GM19324 (cell line): ENCODE data around the gene MAST2.

Experiments used
- ATAC-seq: cut with Tn5 transposase; IDR thresholded peaks from one replicate; pipeline ENCODE4 v1.9.1; 2021; ENCODE audit warnings: mild to moderate bottlenecking, moderate library complexity; ENCODE audit not compliant: unreplicated experiment, low FRiP score

Gene MAST2

DNA sequence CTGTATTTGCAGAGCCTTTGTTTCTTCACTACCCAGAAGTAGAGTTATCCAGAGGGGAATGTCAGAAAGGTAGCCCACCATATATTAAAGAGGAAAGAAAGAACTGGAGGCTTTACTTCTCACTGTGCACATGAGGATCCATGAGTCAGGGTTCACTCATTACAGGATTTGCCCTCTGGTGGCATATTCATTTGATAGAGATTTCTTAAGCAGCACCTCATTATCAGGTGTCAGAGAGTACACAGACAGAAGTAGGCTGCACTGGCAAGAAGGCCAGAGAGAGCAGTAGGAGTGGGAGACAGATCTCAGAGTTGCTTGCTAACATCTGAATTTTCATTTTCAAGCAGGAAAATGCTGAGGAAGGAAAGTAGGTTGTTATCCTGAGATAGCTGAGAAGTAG is 205.2 kb downstream of the MAST2 start:
- ATAC-seq = no peak

GRCh38 chr1:46010611-46011010 is 207.2 kb downstream of the MAST2 start:
- ATAC-seq = no peak

GRCh38 chr1:46011121-46011695 is 207.8 kb downstream of the MAST2 start:
- ATAC-seq = no peak

DNA sequence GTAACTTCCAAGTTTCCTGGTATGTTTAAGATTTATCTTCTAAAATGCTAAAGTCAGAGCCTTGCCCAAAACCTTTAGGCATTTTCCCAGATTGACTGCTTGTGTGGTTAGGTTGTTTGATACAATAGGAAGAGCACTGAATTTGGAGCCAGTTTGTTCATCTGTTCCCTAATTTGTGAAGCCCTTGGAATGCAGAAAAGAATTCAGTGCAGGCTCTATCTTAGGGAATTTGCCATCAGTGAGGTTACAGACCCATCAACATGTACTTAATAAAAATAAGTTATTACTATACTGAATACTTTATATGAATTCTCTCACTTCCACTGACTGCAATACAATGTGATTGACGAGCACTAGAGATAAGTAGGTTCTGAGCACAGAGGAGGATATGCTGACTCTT is 208.8 kb downstream of the MAST2 start:
- ATAC-seq = no peak

DNA sequence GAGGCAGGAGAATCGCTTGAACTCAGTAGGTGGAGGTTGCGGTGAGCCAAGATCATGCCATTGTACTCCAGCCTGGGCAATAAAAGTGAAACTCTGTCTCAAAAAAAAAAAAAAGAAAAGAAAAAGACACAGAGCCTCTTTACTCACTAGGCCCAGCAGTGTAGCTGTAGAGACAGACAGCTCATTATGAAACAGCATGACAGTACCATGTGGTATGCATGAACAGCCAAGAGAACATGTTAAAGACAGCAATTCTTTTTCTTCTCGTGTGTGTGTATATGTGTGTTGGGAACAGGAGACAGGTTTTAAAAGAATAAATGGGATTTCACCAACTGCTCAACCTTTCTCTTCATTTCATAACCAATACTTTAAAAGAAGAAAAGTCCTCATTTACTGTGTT is 210.2 kb downstream of the MAST2 start:
- no peak for ATAC-seq

- no peak for ATAC-seq
Observed at GRCh38 chr1:46017876-46018503, 214.6 kb downstream of the MAST2 start.

DNA sequence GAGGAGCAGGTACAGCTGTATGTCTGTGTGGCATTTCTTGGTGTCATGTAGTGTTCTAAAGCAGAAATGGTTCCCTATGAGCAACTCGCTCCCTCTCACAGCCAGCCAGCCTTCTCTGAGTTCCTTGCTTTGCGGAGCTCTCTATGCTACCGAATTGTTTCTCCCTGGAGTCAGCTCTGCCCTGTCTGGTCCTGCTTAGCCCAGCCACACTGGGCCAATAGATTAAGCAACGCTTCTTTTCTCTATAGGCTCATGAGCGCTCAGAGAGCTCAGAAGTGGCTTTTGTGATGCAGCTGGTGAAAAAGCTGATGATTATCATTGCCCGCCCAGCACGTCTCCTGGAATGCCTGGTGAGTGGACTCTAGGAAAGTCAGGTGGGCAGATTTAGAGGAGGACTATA is 215.9 kb downstream of the MAST2 start:
- no peak for ATAC-seq

DNA sequence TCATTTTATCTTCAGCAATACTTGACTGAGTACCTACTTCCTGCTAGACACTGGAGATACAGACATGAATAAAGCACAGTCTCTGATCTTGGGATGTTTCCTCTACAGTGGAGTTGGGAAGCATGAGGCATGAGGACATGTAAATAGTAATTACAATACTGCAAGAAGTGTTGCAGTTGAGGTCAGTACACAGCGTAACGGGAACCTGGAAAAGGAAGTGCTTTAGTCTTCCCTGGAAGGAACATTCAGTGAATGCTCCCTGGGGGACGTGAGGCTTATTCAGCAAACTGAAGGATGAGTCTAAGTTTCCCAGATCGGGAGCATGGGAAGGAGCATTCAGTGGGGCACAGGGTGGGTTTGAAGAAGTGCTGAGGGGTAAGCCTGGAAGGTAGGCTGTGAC is 216.6 kb downstream of the MAST2 start:
- no peak for ATAC-seq

- no peak for ATAC-seq
Observed at GRCh38 chr1:46021046-46021996, 217.9 kb downstream of the MAST2 start.

- no peak for ATAC-seq
Observed at GRCh38 chr1:46026531-46026930, 223.1 kb downstream of the MAST2 start.

- no peak for ATAC-seq
Observed at GRCh38 chr1:46027788-46028573, 224.6 kb downstream of the MAST2 start.

DNA sequence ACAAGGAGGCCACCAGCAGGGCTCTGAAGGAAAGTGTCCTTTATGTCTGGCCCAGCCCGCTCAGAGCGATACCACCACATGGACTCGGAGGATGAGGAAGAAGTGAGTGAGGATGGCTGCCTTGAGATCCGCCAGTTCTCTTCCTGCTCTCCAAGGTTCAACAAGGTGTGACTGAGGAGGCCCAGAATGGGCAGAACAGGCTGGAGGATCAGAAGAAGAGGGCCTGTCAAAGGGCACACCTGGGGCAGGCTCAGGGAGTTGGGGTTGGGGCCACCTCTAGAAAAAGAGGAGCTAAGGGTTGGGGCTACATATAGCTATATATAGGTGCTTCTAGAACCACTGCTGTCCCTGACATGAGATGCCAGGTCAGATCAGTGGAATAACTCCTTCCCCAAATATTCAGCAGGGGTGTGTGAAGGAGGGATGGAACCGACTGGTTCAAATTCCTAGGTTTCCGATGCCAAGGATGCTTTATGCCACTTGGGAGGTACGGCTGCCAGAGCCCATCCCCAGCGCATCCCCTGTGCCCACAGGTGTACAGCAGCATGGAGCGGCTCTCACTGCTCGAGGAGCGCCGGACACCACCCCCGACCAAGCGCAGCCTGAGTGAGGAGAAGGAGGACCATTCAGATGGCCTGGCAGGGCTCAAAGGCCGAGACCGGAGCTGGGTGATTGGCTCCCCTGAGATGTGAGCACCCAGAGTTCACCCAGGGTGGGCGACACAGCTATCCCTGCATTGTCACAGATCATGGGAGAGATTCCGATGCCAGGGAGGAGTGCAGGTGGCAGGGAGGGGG is 226.9 kb downstream of the MAST2 start:
- ATAC-seq = no peak

GRCh38 chr1:46030876-46031660 is 227.7 kb downstream of the MAST2 start:
- ATAC-seq = no peak

DNA sequence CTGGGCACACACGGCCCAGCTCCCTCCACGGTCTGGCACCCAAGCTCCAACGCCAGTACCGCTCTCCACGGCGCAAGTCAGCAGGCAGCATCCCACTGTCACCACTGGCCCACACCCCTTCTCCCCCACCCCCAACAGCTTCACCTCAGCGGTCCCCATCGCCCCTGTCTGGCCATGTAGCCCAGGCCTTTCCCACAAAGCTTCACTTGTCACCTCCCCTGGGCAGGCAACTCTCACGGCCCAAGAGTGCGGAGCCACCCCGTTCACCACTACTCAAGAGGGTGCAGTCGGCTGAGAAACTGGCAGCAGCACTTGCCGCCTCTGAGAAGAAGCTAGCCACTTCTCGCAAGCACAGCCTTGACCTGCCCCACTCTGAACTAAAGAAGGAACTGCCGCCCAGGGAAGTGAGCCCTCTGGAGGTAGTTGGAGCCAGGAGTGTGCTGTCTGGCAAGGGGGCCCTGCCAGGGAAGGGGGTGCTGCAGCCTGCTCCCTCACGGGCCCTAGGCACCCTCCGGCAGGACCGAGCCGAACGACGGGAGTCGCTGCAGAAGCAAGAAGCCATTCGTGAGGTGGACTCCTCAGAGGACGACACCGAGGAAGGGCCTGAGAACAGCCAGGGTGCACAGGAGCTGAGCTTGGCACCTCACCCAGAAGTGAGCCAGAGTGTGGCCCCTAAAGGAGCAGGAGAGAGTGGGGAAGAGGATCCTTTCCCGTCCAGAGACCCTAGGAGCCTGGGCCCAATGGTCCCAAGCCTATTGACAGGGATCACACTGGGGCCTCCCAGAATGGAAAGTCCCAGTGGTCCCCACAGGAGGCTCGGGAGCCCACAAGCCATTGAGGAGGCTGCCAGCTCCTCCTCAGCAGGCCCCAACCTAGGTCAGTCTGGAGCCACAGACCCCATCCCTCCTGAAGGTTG is 231.4 kb downstream of the MAST2 start:
- ATAC-seq = no peak

DNA sequence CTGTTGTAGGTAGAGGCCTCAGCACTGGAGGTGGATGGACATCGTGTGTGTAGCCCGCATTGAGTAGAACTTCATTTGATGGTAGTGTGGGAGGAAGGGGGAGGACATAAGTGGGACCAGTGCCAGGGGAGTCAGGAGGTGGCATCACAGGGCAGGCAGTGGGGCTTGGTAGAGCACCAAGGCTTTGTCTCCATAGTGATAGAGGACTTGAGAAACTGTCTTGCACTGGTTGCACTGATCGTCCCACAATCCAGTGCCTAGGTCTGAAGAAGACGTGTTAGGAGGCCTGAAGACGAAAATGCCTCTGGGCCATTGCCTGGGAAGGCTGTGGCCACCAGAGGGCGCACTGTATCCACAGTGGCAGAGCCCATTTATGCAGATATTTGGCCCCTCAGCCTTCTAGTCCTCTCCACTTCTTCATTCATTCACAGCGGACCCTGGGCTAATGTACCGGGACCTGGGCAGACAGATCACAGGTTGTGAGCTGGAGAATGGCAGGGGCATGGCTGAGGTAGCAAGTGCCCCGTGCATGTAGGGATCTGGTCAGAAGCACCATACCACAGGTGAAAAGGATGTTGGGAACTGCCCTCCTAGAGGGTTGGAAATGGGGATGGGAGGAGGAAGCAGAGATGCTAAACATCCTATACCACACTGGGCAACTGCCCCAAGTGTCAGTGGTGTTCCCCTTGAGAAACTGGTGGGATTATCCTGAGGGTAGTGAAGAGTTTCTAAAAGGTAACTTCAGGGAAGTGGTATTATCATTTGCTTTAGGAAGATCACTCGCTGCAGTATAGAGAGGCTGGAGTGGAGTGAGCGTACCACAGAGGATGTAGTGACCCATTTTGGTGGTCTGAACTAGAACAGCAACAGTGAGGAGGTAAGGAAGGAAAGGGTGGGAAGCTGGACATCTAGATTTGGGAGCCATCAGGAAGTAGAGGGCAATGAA is 233.8 kb downstream of the MAST2 start:
- no peak for ATAC-seq

- ATAC-seq = no peak
Observed at GRCh38 chr1:46039571-46040052, 236.2 kb downstream of the MAST2 start.

DNA sequence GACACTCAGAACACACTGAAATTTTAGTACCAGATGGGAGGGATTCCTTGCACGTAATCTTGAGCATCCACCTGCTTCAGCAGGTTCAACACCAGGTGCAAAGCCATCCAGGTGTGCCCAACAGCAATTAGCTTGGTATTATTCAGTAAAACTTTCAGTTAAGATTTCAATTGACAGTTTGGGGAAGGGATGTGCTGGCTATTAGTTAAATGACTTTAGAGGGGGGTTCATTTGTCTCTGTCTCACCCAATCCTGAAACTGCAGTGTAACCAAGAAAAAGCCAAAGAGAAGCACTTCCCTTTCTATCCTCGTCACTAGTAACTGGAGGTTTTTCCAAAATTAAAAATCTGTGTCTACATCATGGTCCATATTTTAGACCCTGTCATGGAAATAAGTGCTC is 238.1 kb downstream of the MAST2 start:
- no peak for ATAC-seq
